Right atrium auricular region (tissue), 2 donors: ENCODE results near the gene NEK10. TPM values are rescaled to one million over a fixed set of nuclear protein-coding genes. Genes with fewer than 3 reads are reported as not detected.

Source experiments
- DNase-seq: peaks from one replicate; pipeline ENCODE4 v3.0.0-alpha.2; 2019; ENCODE audit warnings: low spot score
- H3K27ac ChIP-seq, 2 donors: fragments of 200-600 bp; sonication (generic); 1 replicate in 1 of 2; 2 replicates in 1 of 2; pipeline ENCODE4 v1.5.1; 2016 to 2019
- H3K27me3 ChIP-seq, 2 donors: fragments of 200-600 bp; sonication (generic); one replicate each; pipeline versions ENCODE4 v1.5.1 to v1.6.0; 2017 to 2019
- H3K36me3 ChIP-seq: fragments of 200-600 bp; sonication (generic); one replicate; pipeline ENCODE4 v1.5.1; 2016
- H3K4me1 ChIP-seq, 2 donors: fragments of 200-600 bp; sonication (generic); one replicate each; pipeline versions ENCODE4 v1.5.1 to v1.6.0; 2017 to 2019
- H3K4me3 ChIP-seq, 2 donors: fragments of 200-600 bp; sonication (generic); 1 replicate in 1 of 2; 2 replicates in 1 of 2; pipeline ENCODE4 v1.5.1; 2017 to 2019; ENCODE audit warnings: mild to moderate bottlenecking in 1 of 2, moderate library complexity in 1 of 2
- H3K9me3 ChIP-seq, 2 donors: fragments of 200-600 bp; sonication (generic); one replicate each; pipeline ENCODE4 v1.5.1; 2019
- total RNA-seq, 2 donors: library from RNA; depleted of rRNA; stranded (reverse); fragments of >200 nt; gene quantifications; one replicate each; pipeline ENCODE4 v1.1.0, GENCODE V29; 2016
- TF ChIP-seq, protein P1 (sequence below), 2 donors: fragments of 200-600 bp; sonication (generic); IDR thresholded peaks; one replicate each; pipeline ENCODE4 v1.5.1; 2019; ENCODE audit warnings: antibody characterized with exemption in 2 of 2

NEK10 gene
- total RNA-seq, 2 donors from 2014 or later, result 10.3 to 18.3 TPM

DNA sequence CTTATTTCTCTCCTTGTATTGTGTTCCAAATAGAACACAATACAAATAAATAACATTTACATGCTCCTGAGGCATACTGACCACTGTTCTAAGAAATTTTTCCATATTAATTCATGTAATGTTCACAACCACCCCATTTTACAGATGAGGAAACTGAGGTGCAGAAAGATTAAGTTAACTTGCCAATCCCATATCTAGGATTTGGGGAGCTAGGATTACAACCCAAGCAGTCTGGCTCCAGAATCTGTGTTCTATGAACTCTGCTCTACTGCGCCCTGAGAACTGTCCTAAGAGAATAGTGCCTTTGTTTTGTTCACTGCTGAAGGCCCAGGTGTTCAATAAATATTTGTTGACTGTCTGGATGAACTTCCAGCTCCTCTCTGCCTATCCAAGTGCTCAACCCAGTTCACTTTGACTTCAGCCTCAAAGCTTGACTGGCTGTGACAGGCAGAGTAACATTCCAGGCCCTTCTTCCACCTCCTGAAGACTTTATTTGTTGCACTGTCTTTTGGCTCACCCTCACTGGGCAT, 3.1 kb downstream of the NEK10 start:
- no peak overlapping the region for H3K4me3 ChIP-seq
- no peaks in the 10 kb centered on the region for H3K27me3 ChIP-seq
- TF ChIP-seq, protein P1, sequence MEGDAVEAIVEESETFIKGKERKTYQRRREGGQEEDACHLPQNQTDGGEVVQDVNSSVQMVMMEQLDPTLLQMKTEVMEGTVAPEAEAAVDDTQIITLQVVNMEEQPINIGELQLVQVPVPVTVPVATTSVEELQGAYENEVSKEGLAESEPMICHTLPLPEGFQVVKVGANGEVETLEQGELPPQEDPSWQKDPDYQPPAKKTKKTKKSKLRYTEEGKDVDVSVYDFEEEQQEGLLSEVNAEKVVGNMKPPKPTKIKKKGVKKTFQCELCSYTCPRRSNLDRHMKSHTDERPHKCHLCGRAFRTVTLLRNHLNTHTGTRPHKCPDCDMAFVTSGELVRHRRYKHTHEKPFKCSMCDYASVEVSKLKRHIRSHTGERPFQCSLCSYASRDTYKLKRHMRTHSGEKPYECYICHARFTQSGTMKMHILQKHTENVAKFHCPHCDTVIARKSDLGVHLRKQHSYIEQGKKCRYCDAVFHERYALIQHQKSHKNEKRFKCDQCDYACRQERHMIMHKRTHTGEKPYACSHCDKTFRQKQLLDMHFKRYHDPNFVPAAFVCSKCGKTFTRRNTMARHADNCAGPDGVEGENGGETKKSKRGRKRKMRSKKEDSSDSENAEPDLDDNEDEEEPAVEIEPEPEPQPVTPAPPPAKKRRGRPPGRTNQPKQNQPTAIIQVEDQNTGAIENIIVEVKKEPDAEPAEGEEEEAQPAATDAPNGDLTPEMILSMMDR (IDR thresholded peaks at IDR 0.05), result no peak
- no peaks in the 10 kb centered on the region for H3K36me3 ChIP-seq
- no peak overlapping the region for H3K27ac ChIP-seq
- H3K4me1 ChIP-seq, result peaks cover 0 to 6% of the 10 kb centered on the region in 2 donors
- DNase-seq, result no peak
- H3K9me3 ChIP-seq, result no peaks in the 10 kb centered on the region

DNA sequence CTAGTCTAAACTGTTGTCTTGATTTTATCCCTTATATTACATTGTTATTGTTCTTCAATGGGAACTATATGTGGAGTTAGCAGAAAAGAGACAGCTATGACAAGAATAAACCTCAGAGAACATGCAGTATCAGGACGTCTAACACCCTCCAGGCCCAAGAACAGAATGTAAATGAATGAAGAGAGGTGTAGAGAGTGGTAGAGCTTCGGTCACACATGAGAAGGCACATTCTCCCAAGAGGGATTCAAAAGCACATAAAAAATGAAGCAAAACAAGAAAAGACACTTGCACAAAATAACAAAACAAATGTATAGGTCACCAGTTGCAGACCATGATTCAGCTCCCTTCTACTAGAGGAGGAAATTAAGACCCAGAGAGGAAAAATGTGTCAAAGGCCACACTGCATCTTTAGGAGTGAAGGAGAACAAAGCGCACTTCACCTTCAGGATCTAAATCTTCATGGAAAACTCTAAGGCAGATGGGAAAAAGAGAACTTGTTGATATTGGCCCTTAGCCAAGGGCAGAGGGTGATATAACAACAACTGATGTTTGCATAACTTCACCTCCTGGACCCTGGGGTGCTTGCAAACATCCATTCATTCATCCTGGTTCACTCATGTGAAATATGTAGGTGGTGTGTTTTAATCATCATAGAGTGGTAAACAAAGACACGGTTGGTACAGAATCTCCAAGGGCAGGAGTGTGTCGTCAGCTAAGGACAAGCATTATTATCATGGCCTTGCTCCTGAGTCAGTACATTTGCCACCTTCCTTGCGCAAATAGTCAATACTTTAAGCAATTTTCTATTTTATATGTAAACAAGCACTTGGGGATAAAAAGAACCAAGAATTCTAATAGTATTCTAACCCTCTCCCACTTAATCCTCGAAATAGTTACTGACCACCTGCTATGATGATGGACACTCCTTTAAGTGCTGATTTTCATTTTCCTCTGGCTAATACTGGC, 8.8 kb downstream of the NEK10 start:
- Histone ChIP-seq H3K36me3 (no peaks in the 10 kb centered on the region), H3K27ac (no peak overlapping the region), H3K4me3 (no peak overlapping the region), H3K27me3 (no peaks in the 10 kb centered on the region), H3K9me3 (no peaks in the 10 kb centered on the region), H3K4me1 (no peaks in the 10 kb centered on the region)
- TF ChIP-seq, protein P1 (IDR thresholded peaks at IDR 0.05), result no peak
- no peak for DNase-seq

DNA sequence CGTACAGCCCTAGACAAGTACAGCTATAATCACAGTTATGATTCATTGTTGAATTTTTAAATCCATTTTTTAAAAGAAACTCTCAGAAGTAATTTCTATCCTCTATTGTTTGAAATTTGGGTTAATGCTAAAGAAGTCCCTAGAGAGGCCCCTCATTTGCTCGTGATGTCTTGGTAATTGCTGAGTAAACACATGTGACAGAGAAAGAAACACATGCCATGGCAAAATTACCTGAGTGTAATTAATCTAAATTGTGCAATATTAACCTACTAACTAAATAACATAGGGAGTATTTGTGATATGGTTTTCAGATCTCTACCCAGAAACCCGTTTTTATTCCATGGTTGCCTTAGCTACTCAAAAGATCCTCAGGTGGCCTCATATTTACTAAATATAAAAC, 10.8 kb downstream of the NEK10 start:
- Histone ChIP-seq H3K4me1 (no peaks in the 10 kb centered on the region), H3K36me3 (no peaks in the 10 kb centered on the region), H3K4me3 (no peak overlapping the region), H3K9me3 (no peaks in the 10 kb centered on the region), H3K27me3 (no peaks in the 10 kb centered on the region), H3K27ac (no peak overlapping the region)
- TF ChIP-seq, protein P1 (IDR thresholded peaks at IDR 0.05), result no peak
- no peak for DNase-seq

DNA sequence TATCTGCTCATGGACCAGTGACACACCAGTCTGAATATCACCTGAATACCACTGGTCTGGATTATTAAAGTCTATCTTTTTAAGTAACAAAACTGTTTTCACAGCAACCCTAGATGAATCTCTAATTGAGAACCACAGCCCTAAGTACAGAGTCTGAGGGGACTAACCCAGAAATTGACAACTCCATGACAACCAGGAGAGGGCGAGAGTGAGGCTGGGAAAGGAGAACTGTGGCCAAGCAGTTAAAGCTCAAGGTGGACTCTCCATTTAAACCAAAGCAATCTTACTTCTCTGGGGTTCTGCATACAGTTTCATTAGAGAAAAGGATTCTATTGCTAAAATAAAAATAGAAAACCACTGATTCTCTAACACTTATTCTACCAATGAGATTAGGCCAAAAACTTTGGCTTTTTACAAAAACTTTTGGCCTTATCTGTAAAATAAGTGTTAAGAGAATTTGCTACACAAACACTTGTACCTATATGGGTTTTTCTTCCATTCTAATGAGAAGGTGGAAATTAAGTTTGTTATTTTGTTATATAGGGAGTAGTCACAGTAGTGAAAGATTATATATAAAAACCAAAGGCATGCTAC, 11.4 kb downstream of the NEK10 start:
- Histone ChIP-seq H3K27ac (no peak overlapping the region), H3K9me3 (no peaks in the 10 kb centered on the region), H3K36me3 (no peaks in the 10 kb centered on the region), H3K4me1 (no peaks in the 10 kb centered on the region), H3K27me3 (no peaks in the 10 kb centered on the region), H3K4me3 (no peak overlapping the region)
- TF ChIP-seq, protein P1 (IDR thresholded peaks at IDR 0.05), result peak in 1 of 2 donors; percentile 63
- DNase-seq, result no peak

DNA sequence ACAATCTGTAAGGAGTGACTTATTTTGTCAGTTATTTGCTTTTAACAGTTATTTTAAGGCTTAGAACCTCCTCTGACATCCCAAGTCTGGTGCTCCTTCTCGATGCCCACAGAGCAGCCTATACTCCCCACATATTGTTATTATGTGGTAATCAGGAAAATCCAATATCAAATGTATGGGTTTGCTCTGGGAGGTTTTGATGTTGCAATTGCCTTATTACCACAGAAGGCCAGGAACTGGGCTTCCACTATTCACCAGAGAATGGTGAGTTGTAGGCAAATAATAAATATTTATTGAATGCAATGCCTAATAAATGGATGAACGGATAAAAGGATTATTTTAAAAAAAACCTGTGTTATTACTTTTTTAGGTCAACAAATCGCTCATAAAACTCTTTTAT, 12.2 kb downstream of the NEK10 start:
- no peak overlapping the region for H3K4me3 ChIP-seq
- H3K9me3 ChIP-seq, result no peaks in the 10 kb centered on the region
- H3K36me3 ChIP-seq, result no peaks in the 10 kb centered on the region
- TF ChIP-seq, protein P1 (IDR thresholded peaks at IDR 0.05), result no peak
- DNase-seq, result no peak
- no peaks in the 10 kb centered on the region for H3K27me3 ChIP-seq
- no peak overlapping the region for H3K27ac ChIP-seq
- no peaks in the 10 kb centered on the region for H3K4me1 ChIP-seq
